K562 (cell line): ENCODE measurements around the gene GASK1B.

Experiments used
- CBX5 ChIP-seq: IDR thresholded peaks from 2 replicates; pipeline ENCODE4 v1.6.1; 2014; ENCODE audit warnings: low read depth, borderline replicate concordance
- EP300 ChIP-seq: IDR thresholded peaks from 2 replicates; pipeline ENCODE4 v1.6.1; 2012; ENCODE audit warnings: low read length, improper control_type of control experiment
- FOS ChIP-seq: IDR thresholded peaks from 3 replicates; pipeline ENCODE4 v1.6.1; 2011; ENCODE audit not compliant: insufficient read length; ENCODE audit errors: extremely low read depth
- KAT2B ChIP-seq: IDR thresholded peaks from one replicate; pipeline ENCODE4 v1.6.1; 2012; ENCODE audit warnings: low read depth, mild to moderate bottlenecking, control low read depth, inconsistent platforms, low read length, moderate library complexity
- TBP ChIP-seq: optimal IDR thresholded peaks from 2 replicates; pipeline ENCODE3; 2011; ENCODE audit warnings: low read depth, low read length, improper control_type of control experiment
- ZBTB7A ChIP-seq: IDR thresholded peaks from 2 replicates; pipeline ENCODE4 v1.6.1; 2011; ENCODE audit warnings: low read depth, mild to moderate bottlenecking, low read length, moderate library complexity, borderline replicate concordance; ENCODE audit not compliant: control insufficient read depth
- TF ChIP-seq, protein P1 (sequence below), 3 experiments: IDR thresholded peaks in 2 of 3; conservative IDR thresholded peaks in 1 of 3; 2 replicates each; pipeline ENCODE4 v1.5.1; 2011 to 2012; ENCODE audit warnings: low read length in 3 of 3, mild to moderate bottlenecking in 3 of 3, control low read depth in 2 of 3, improper control_type of control experiment in 1 of 3, inconsistent platforms in 1 of 3, low read depth in 1 of 3, mixed read lengths in 1 of 3, moderate library complexity in 1 of 3; ENCODE audit not compliant: insufficient read depth in 2 of 3
- TF ChIP-seq, protein P2 (sequence below): sonication (generic); formaldehyde crosslinking; IDR thresholded peaks from 2 replicates; pipeline ENCODE4 v1.9.0; 2022; ENCODE audit warnings: mild to moderate bottlenecking, missing genetic modification reagents
- TF ChIP-seq, protein P3 (sequence below), 2 experiments: fragments of 450-650 bp; formaldehyde crosslinking in 1 of 2; IDR thresholded peaks; 2 replicates each; pipeline versions ENCODE4 v1.4.0 to v1.6.1; 2014 to 2020; ENCODE audit warnings: mild to moderate bottlenecking in 2 of 2, borderline replicate concordance in 1 of 2, low read depth in 1 of 2
- TF ChIP-seq, protein P4 (sequence below): fragments of 250-450 bp; sonication (Bioruptor Pico); IDR thresholded peaks from 2 replicates; pipeline ENCODE4 v1.5.1; 2021; ENCODE audit warnings: mild to moderate bottlenecking

DNA sequence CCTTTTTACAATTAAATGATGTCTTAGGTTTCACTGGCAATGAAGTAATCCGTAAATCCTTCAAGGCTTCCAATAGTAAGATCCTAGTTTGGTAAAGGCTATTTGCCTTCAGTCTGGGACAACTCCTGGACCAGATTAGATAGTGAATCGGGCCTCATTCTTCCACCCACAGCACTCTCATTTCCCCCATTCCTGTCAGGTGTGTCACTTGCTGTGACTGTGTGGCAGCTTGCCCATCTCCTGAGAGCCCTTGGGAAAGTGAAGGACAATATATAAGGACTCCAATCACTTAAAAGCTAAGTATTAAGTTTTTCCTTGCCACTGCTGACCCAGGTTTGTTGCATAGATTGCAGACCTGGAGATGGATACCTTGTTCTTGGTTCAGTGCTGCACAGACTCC lies 3.3 kb upstream of the GASK1B start:
- TF ChIP-seq, protein P1, sequence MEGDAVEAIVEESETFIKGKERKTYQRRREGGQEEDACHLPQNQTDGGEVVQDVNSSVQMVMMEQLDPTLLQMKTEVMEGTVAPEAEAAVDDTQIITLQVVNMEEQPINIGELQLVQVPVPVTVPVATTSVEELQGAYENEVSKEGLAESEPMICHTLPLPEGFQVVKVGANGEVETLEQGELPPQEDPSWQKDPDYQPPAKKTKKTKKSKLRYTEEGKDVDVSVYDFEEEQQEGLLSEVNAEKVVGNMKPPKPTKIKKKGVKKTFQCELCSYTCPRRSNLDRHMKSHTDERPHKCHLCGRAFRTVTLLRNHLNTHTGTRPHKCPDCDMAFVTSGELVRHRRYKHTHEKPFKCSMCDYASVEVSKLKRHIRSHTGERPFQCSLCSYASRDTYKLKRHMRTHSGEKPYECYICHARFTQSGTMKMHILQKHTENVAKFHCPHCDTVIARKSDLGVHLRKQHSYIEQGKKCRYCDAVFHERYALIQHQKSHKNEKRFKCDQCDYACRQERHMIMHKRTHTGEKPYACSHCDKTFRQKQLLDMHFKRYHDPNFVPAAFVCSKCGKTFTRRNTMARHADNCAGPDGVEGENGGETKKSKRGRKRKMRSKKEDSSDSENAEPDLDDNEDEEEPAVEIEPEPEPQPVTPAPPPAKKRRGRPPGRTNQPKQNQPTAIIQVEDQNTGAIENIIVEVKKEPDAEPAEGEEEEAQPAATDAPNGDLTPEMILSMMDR (IDR thresholded peaks at IDR 0.05 in 2 of 3, conservative IDR thresholded peaks at IDR 0.05 in 1 of 3; ENCODE audit: insufficient read depth in 2 of 3, low read depth in 1 of 3, low read length in 3 of 3) = no peak
- TF ChIP-seq, protein P2, sequence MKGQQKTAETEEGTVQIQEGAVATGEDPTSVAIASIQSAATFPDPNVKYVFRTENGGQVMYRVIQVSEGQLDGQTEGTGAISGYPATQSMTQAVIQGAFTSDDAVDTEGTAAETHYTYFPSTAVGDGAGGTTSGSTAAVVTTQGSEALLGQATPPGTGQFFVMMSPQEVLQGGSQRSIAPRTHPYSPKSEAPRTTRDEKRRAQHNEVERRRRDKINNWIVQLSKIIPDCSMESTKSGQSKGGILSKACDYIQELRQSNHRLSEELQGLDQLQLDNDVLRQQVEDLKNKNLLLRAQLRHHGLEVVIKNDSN (CRISPR knock-in tag) = no peak
- TF ChIP-seq FOS (no peak), TBP (no peak), EP300 (no peak), ZBTB7A (no peak), KAT2B (no peak), CBX5 (no peak)
- TF ChIP-seq, protein P3, sequence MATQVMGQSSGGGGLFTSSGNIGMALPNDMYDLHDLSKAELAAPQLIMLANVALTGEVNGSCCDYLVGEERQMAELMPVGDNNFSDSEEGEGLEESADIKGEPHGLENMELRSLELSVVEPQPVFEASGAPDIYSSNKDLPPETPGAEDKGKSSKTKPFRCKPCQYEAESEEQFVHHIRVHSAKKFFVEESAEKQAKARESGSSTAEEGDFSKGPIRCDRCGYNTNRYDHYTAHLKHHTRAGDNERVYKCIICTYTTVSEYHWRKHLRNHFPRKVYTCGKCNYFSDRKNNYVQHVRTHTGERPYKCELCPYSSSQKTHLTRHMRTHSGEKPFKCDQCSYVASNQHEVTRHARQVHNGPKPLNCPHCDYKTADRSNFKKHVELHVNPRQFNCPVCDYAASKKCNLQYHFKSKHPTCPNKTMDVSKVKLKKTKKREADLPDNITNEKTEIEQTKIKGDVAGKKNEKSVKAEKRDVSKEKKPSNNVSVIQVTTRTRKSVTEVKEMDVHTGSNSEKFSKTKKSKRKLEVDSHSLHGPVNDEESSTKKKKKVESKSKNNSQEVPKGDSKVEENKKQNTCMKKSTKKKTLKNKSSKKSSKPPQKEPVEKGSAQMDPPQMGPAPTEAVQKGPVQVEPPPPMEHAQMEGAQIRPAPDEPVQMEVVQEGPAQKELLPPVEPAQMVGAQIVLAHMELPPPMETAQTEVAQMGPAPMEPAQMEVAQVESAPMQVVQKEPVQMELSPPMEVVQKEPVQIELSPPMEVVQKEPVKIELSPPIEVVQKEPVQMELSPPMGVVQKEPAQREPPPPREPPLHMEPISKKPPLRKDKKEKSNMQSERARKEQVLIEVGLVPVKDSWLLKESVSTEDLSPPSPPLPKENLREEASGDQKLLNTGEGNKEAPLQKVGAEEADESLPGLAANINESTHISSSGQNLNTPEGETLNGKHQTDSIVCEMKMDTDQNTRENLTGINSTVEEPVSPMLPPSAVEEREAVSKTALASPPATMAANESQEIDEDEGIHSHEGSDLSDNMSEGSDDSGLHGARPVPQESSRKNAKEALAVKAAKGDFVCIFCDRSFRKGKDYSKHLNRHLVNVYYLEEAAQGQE (IDR thresholded peaks at IDR 0.05; ENCODE audit: borderline replicate concordance) = no peak
- TF ChIP-seq, protein P3 (CRISPR knock-in tag; IDR thresholded peaks at IDR 0.05; ENCODE audit: low read depth) = no peak
- TF ChIP-seq, protein P4, sequence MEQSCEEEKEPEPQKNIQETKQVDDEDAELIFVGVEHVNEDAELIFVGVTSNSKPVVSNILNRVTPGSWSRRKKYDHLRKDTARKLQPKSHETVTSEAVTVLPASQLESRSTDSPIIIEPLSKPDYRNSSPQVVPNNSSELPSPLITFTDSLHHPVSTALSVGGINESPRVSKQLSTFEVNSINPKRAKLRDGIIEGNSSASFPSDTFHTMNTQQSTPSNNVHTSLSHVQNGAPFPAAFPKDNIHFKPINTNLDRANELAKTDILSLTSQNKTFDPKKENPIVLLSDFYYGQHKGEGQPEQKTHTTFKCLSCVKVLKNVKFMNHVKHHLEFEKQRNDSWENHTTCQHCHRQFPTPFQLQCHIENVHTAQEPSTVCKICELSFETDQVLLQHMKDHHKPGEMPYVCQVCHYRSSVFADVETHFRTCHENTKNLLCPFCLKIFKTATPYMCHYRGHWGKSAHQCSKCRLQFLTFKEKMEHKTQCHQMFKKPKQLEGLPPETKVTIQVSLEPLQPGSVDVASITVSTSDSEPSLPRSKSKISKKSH (CRISPR knock-in tag) = no peak
